Retina (tissue), 1 donor: ENCODE results near the gene ANKRD39.
A peak's percentile ranks its signal among the peaks of the same experiment; 100 is the strongest.

Experiments
- DNase-seq: peaks from one replicate; pipeline ENCODE4 v3.0.0-alpha.2; 2016

ANKRD39 gene

GRCh38 chr2:96824079-96824870 is 33.5 kb downstream of the ANKRD39 start:
- no peak for DNase-seq

- DNase-seq: no peak
Measured at GRCh38 chr2:96823198-96823597, 34.6 kb downstream of the ANKRD39 start.

- DNase-seq: no peak
Measured at GRCh38 chr2:96822786-96823185, 35.0 kb downstream of the ANKRD39 start.

- DNase-seq: no peak
Measured at GRCh38 chr2:96821113-96821675, 36.6 kb downstream of the ANKRD39 start.

DNA sequence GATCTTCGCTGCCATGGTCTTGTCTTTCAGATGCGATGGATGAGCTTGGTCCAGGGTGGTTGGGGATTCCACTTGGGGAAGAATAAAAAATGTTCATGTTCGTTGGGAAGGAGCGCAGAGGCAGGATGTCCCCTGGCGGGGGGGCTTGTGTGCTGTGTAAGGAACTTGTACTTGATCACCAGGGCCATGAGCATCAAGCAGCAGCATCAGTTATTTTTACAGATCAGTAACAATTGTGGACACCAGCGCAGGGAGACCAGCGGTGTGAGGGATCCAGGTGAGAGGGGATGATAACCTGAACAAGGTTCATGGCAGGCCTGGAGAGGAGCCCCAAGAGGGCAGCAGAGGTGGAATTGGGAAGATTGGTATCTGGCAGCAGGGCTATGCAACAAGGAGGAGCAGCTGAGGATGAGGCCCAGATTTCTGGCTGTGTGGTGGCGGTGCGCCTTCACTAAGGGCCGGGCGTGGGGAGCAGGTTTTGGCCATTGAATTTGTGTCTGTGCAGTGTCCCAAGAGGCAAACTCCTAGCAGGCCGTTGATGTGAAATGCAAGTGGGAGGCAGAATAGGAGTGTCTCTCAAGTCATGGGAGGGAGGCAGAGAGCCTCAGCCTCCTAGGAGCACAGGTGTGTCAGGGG is 37.8 kb downstream of the ANKRD39 start:
- DNase-seq: no peak

- DNase-seq: no peak
Measured at GRCh38 chr2:96819128-96819875, 38.5 kb downstream of the ANKRD39 start.

- DNase-seq: no peak
Measured at GRCh38 chr2:96817882-96818281, 39.9 kb downstream of the ANKRD39 start.

DNA sequence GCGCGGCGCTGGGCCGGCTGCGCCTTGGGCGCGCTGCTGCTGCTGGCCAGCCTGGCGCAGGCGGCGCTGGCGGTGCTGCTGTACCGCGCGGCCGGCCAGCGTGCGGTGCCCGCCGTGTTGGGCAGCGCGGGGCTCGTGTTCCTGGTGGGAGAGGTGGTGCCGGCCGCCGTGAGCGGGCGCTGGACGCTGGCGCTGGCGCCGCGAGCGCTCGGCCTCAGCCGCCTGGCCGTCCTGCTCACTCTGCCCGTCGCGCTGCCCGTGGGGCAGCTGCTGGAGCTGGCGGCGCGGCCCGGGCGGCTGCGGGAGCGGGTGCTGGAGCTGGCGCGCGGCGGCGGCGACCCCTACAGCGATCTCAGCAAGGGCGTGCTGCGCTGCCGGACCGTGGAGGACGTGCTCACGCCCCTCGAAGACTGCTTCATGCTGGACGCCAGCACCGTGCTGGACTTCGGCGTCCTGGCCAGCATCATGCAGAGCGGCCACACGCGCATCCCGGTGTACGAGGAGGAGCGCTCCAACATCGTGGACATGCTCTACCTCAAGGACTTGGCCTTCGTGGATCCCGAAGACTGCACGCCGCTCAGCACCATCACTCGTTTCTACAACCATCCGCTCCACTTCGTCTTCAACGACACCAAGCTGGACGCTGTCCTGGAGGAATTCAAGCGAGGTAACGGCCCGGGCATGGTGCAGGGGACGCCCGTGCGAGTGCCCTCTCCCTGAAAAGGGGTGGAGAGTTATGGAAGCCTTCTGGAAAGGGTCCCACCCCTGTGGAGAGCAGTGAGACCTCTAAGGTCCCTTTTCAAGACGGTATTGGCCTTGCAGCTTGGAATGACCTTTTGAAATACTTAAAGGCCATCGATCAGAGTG is 40.7 kb downstream of the ANKRD39 start:
- peak; percentile 57 for DNase-seq

- DNase-seq: peak; percentile 97
Measured at GRCh38 chr2:96816127-96816835, 41.5 kb downstream of the ANKRD39 start, which contains the start of gene CNNM3. Gene CNNM3 (plus strand): TSS chr2:96816268. CDS start chr2:96816278, 10 bp downstream.

DNA sequence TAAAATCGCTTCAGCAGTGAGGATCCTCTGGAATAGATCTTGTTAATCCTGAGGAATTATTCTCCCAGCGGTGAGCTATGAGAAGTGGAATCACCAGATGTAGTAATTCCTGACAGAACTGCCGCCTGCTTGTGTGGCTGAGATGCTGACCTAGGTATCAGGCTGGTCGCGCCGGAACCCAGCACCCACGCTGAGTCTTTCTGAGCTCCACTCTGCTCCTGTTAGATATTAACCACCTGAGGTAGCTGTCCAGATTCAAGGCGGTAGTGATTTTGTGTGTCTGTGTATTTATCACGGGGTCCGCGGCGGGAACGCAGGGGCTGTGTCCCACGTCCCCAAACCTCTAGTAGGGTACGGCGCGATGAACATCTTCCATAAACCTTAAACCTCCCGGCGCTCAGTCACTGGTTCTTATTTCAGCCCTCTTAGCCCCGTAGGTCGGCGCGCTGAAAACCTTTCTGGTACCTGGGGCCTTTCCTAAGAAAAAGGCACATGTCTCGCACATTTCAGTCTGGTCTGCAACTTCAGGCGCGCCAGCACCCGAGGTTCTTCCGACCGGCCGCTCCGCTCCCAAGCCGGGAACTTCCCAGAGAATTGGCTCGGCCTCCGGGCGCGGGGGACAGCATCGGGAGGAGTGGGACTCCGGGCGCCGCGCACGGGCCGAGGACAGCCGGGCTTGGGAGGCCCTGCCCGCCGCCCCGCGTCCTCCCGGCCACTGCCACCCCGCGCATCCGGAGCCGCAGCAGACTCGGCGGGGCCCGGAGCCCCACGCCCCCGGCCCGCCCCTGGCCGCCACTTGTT is 42.3 kb downstream of the ANKRD39 start:
- DNase-seq: peak; percentile 81

- no peak for DNase-seq
Measured at GRCh38 chr2:96813656-96814055, 44.2 kb downstream of the ANKRD39 start.

DNA sequence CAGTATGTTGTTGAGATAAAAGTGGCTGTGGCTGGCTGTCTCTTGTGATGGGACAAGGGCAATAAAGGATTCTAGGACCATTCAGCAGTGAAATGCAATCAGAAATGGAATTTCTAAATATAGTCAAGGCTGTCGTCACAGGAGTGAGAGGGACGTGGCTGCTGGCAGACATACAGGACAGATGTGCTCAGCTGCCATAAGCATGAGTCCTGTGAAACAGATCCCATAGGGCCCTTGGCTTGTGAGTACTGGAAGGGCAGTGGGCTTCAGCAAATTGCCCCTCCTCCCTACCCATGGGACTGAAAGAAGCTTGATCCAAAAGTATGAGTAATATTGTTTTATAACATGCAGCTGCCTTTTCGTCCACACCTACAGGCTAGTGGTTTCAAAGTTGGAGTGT is 45.9 kb downstream of the ANKRD39 start:
- DNase-seq: no peak

GRCh38 chr2:96810783-96811192 is 47.0 kb downstream of the ANKRD39 start:
- DNase-seq: no peak

DNA sequence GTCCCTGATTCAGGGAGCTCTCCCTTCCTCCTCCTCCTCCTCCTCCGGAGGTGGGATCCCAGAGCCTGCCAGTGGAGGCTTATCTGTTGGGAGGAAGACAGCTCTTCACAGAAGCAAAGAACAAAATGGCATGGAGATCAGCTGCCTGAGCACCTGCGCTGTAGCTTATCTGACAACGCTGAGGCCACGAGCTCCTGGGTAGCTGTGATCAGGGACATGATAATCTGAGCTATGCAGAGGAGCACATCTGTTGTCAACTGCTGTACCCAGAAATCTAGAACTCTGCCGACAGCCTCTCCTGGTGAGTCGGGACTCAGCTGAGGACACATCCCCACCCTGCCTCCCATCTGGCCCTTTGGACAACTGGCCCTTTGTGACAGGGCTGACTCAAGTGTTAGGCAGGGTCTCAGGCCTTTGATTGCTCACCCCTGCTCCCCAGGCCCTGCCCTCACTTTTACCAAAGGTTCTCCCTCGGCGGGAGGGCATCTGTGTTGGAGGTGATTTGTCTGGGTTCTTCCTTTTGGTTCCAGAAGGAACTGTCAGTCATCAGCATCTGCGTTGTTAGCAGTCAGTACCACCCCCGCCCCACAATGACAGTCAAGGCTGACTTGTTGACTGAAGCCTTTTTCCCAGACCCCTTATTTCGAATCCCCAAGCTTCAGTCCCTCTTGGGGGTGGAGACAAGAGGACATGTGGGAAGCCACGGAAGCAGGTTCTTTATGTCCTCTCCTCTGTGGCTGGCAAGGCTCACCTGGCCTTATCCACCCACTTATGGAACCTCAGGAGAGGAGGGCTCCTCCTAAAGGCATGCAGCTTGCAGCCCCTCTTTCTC is 47.6 kb downstream of the ANKRD39 start:
- no peak for DNase-seq

DNA sequence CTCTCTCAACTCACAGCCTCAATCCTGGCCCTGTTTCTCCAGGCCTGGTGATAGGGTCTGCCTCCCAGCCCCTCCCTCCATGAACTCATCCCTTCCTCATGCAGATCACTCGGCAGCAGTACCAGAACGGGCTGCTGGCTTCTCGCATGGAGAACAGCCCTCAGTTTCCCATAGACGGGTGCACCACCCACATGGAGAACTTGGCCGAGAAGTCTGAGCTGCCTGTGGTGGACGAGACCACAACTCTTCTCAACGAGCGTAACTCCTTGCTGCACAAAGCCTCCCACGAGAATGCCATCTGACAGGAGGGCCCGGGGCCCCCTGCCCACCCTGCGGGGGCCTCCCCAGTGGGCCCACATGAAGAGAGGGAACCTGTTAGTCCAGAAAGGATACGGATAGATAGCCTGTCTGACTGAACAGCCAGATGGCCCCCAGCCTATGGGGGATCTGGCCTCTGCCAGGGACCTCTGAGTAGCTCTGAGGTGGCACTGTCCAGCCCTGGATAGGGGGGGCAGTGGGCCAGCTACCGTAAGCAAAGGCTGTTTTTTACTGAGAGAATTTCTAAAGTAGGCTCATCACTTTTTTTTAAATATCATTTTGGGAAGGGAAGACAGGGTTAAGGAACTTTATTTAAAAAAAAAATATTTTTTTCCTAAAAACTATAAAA is 48.5 kb downstream of the ANKRD39 start:
- no peak for DNase-seq

GRCh38 chr2:96808176-96808837 is 49.5 kb downstream of the ANKRD39 start:
- DNase-seq: no peak

DNA sequence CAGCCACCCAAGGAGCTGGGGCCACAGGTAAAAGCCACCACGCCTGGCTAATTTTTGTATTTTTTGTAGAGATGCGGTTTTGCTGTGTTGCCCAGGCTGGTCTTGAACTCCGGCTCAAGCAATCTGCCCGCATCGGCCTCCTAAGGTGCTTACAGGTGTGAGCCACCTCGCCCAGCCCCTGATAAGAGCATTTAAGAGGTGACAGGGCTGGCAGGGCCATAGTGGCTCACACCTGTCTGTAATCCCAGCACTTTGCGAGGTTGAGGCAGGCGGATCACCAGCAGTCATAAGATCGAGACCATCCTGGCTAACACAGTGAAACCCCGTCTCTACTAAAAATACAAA is 50.7 kb downstream of the ANKRD39 start:
- DNase-seq: no peak

- no peak for DNase-seq
Measured at GRCh38 chr2:96806468-96807126, 51.2 kb downstream of the ANKRD39 start.
